ENCODE measurements around the gene TMEM207. TPM values are rescaled to one million over a fixed set of nuclear protein-coding genes. Genes with fewer than 3 reads are reported as not detected.

TMEM207 gene
- polyA plus RNA-seq, 3 donors, result not detected

DNA sequence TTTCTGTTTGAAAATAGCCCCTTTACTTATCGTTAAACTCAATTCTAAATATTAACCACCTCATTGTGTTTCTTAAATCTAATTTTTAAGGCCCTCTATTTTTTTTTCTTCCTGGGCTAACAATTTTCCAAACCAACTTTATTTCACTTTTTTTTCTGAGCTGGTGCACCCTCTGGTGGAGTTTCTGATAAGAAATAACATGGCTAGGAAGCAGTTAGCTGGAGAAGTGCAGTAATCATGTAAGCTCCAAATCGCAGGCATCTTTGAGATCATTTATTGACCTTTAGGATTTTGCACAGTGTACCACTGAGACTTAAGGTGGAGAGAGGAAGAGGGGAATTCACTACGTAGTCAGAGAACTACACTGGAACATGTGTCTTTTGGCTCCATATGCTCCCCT, 6.4 kb downstream of the TMEM207 start:
- H3K36me3 Mint-ChIP-seq, result no peaks in the 10 kb centered on the region

DNA sequence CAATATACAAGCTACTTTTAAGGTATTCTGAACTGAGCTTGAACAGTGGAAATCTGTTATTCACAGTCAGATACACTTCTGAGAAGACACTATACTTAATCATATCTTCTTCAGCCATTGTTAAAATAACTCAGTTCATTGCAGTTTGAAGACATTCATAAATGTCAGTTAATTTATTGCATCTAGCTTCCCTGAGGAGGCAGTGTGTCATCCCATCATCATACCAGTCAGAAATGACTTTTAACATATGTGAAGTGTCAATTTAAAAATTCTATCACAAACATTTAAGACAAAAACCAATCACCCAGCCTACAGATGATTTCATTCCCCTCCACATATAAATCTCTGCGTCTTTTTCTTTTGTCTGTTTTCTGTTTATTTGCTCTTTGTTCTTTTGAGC, 7.5 kb downstream of the TMEM207 start:
- Mint-ChIP-seq H3K27me3 (ENCODE audit: low read depth in 3 of 3) (peaks cover 0 to 5% (median 2%) of the 10 kb centered on the region in 3 donors), H3K9me3 (peaks cover 0 to 6% (median 2%) of the 10 kb centered on the region in 7 donors), H3K4me3 (no peak overlapping the region), H3K36me3 (no peaks in the 10 kb centered on the region), H3K27ac (no peak overlapping the region), H3K4me1 (peaks cover 6% of the 10 kb centered on the region)
- Histone ChIP-seq H3K4me1 (ENCODE audit: control insufficient read depth in 1 of 2, insufficient read depth in 2 of 2, low read length in 2 of 2) (peaks cover 0 to 3% of the 10 kb centered on the region in 2 donors), H3K27me3 (ENCODE audit: control insufficient read depth in 2 of 2, insufficient read depth in 2 of 2, low read length in 2 of 2) (no peaks in the 10 kb centered on the region), H2AFZ (ENCODE audit: insufficient read depth, low read depth, low read length, poor library complexity, severe bottlenecking) (no peak overlapping the region), H3K27ac (ENCODE audit: low read depth in 1 of 2, low read length in 2 of 2) (no peak overlapping the region), H4K20me1 (ENCODE audit: insufficient read depth, low read length) (no peaks in the 10 kb centered on the region), H3K79me2 (ENCODE audit: insufficient read depth, low read length) (no peaks in the 10 kb centered on the region), H3K9ac (ENCODE audit: insufficient read depth, low read length, poor library complexity, severe bottlenecking) (no peak overlapping the region), H3K4me3 (replicated peaks in 1 of 3; ENCODE audit: low read depth in 2 of 3, low read length in 3 of 3) (no peak overlapping the region), H3K36me3 (replicated peaks in 1 of 2; ENCODE audit: control insufficient read depth in 1 of 2, insufficient read depth in 2 of 2, low read length in 2 of 2) (no peaks in the 10 kb centered on the region), H3K4me2 (replicated peaks; ENCODE audit: extremely low read depth, low read length, poor library complexity, severe bottlenecking) (no peak overlapping the region), H3K9me3 (replicated peaks in 1 of 2; ENCODE audit: control insufficient read depth in 1 of 2, insufficient read depth in 1 of 2, low read length in 2 of 2) (no peaks in the 10 kb centered on the region)
- TF ChIP-seq CTCF (IDR thresholded peaks at IDR 0.05), result no peak
- no peak for DNase-seq
- intact Hi-C loops (cut with micrococcal nuclease), result no loop called here
- WGBS (ENCODE audit: insufficient coverage), result no CpG with 5 or more reads among the region's 1 CpG

More for the DNA sequence above, 6.4 kb downstream of the TMEM207 start:
- no peaks in the 10 kb centered on the region for H3K36me3 ChIP-seq (replicated peaks in 1 of 2; ENCODE audit: control insufficient read depth in 1 of 2, insufficient read depth in 2 of 2, low read length in 2 of 2)
- intact Hi-C loops (cut with micrococcal nuclease), result no loop called here
- no peak overlapping the region for H2AFZ ChIP-seq (ENCODE audit: insufficient read depth, low read depth, low read length, poor library complexity, severe bottlenecking)
- 86% methylated on average over 1 of the region's 3 CpGs for WGBS (ENCODE audit: insufficient coverage)
- H3K4me3 Mint-ChIP-seq, result no peak overlapping the region
- H3K9me3 Mint-ChIP-seq, result peaks cover 0 to 6% (median 2%) of the 10 kb centered on the region in 7 donors
- H3K27ac ChIP-seq (ENCODE audit: low read depth in 1 of 2, low read length in 2 of 2), result no peak overlapping the region
- no peak overlapping the region for H3K27ac Mint-ChIP-seq
- H3K9ac ChIP-seq (ENCODE audit: insufficient read depth, low read length, poor library complexity, severe bottlenecking), result no peak overlapping the region
- H3K27me3 Mint-ChIP-seq (ENCODE audit: low read depth in 3 of 3), result peaks cover 0 to 5% (median 2%) of the 10 kb centered on the region in 3 donors
- no peaks in the 10 kb centered on the region for H3K27me3 ChIP-seq (ENCODE audit: control insufficient read depth in 2 of 2, insufficient read depth in 2 of 2, low read length in 2 of 2)
- peaks cover 0 to 3% of the 10 kb centered on the region in 2 donors for H3K4me1 ChIP-seq (ENCODE audit: control insufficient read depth in 1 of 2, insufficient read depth in 2 of 2, low read length in 2 of 2)
- peaks cover 6% of the 10 kb centered on the region for H3K4me1 Mint-ChIP-seq
- H3K4me2 ChIP-seq (replicated peaks; ENCODE audit: extremely low read depth, low read length, poor library complexity, severe bottlenecking), result no peak overlapping the region
- TF ChIP-seq CTCF (IDR thresholded peaks at IDR 0.05), result no peak
- no peaks in the 10 kb centered on the region for H3K9me3 ChIP-seq (replicated peaks in 1 of 2; ENCODE audit: control insufficient read depth in 1 of 2, insufficient read depth in 1 of 2, low read length in 2 of 2)
- H3K79me2 ChIP-seq (ENCODE audit: insufficient read depth, low read length), result no peaks in the 10 kb centered on the region
- no peaks in the 10 kb centered on the region for H4K20me1 ChIP-seq (ENCODE audit: insufficient read depth, low read length)
- no peak for DNase-seq
- H3K4me3 ChIP-seq (replicated peaks in 1 of 3; ENCODE audit: low read depth in 2 of 3, low read length in 3 of 3), result no peak overlapping the region
